ENCODE results near the gene ATIC. TPM values are rescaled to one million over a fixed set of nuclear protein-coding genes. Genes with fewer than 3 reads are reported as not detected.
A peak's percentile ranks its signal among the peaks of the same experiment; 100 is the strongest.

Gene ATIC
- total RNA-seq (2014; rRNA removed; shearing (Covaris generic)), result 60.8 and 66.6 TPM in 2 replicates
- total RNA-seq (2022), result 224 and 225 TPM in 2 replicates
- Bru-seq, nascent RNA, result percentile 92 among the genes with signal in this experiment
- BruChase-seq, experiment 1, labeled RNA remaining after a 6-hour chase, result percentile 89 among the genes with signal in this experiment
- percentile 83 among the genes with signal in this experiment for BruChase-seq, experiment 2, labeled RNA remaining after a 2-hour chase
- long read RNA-seq, transcript ATIC-205 (15 exons, 2,275 nt), result minor isoform, 7 of 202 reads
- long read RNA-seq, transcript ATIC-201 (16 exons, 2,213 nt), result major isoform, 156 of 202 reads
- long read RNA-seq, partial matches to known transcripts, result 16 of 202 reads
- long read RNA-seq, other reads (novel, unspliced or antisense), result 19 of 202 reads

DNA sequence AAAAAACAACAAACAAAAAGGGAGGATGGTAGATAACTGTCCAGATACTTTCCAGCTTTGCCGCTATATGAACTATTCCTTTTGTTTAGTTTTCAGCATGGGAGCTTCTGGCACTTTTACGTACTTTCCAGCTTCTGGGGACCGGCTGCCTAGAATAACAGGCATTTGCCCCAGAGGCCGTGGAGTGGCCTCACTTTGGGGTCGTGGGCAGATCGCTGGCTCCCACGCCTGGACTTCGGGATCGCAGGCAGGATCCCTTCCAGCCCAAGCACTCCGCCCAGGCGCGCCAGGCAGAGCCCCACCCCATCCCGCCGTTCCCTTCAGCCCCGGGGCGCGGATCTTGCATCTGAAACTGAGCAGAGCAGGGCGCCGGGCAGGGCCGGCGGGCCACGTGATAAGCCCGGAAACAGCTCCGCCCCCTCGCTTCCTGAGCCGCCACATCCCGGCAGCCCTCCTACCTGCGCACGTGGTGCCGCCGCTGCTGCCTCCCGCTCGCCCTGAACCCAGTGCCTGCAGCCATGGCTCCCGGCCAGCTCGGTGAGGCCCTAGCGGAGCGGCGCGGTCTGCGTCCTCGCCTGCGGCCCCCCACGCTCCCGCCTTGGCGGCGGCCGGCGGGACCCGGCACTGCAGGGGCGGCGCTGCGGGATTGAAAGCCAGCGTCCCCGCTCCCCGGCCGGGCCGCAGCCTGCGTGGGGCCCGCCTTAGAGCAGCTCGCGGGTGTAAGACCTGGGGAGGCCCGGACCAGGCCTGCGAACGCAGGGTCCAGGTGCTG is at the start of gene ATIC:
TSS of gene ATIC (plus strand) at position 435 of the 772 bp plus-strand sequence. CDS start at position 519, 84 bp downstream.
- Histone ChIP-seq H3K9me3 (ENCODE audit: low read length) (no peaks in the 10 kb centered on the region), H3K4me1 (ENCODE audit: insufficient read depth, low read length, poor library complexity, severe bottlenecking) (peaks cover 22% of the 10 kb centered on the region), H3K36me3 (ENCODE audit: insufficient read depth, low read length) (peaks cover 47% of the 10 kb centered on the region), H3K4me2 (ENCODE audit: low read length) (peak within 1 kb of the TSS; percentile 95), H4K20me1 (ENCODE audit: insufficient read depth, low read length) (no peaks in the 10 kb centered on the region), H3K27ac (ENCODE audit: low read depth, low read length, poor library complexity, severe bottlenecking) (peak within 1 kb of the TSS; percentile 58), H3K4me3 (ENCODE audit: low read depth, low read length, poor library complexity, severe bottlenecking) (peak within 1 kb of the TSS; percentile 88), H2AFZ (ENCODE audit: low read length) (peak within 1 kb of the TSS; percentile 74; the same call in 1 of the 2 replicates), H3K9me2 (ENCODE audit: insufficient read depth, low read length) (no peaks in the 10 kb centered on the region), H3K79me2 (ENCODE audit: insufficient read depth, low read depth, low read length) (peaks cover 46% of the 10 kb centered on the region)
- DNase-seq (ENCODE audit: low spot score), result peak; percentile 94
- BruUV-seq (replicated peaks), result no TSS peak
- intact Hi-C loops (cut with micrococcal nuclease; ENCODE audit: unreplicated experiment), result loop anchor here (2.0 to 10.0 kb wide), 3 partner anchors 503 to 700 kb away; partner anchors contain the start of genes BARD1 and MREG
- no peak for TF ChIP-seq EZH2phosphoT487 (IDR thresholded peaks at IDR 0.05; ENCODE audit: borderline replicate concordance, low read depth, low read length)
- POLR2A ChIA-PET, result interaction anchor here (0.5 to 1.8 kb wide), 18 partner anchors 9 to 983 kb away, joined by 3 to 7 read pairs (median 4); no protein-coding TSS in a partner anchor
- CTCF ChIA-PET (ENCODE audit: unreplicated experiment), result no interaction called here

GRCh38 chr2:215262303-215262702 is 49.6 kb upstream of the ATIC start:
- Histone ChIP-seq H3K4me2 (ENCODE audit: low read length) (no peak overlapping the region), H3K4me1 (ENCODE audit: insufficient read depth, low read length, poor library complexity, severe bottlenecking) (no peaks in the 10 kb centered on the region), H3K9me2 (ENCODE audit: insufficient read depth, low read length) (no peaks in the 10 kb centered on the region), H3K36me3 (ENCODE audit: insufficient read depth, low read length) (no peaks in the 10 kb centered on the region), H3K9me3 (ENCODE audit: low read length) (no peaks in the 10 kb centered on the region), H2AFZ (ENCODE audit: low read length) (no peak overlapping the region), H3K79me2 (ENCODE audit: insufficient read depth, low read depth, low read length) (no peaks in the 10 kb centered on the region), H3K4me3 (ENCODE audit: low read depth, low read length, poor library complexity, severe bottlenecking) (no peak overlapping the region), H3K27ac (ENCODE audit: low read depth, low read length, poor library complexity, severe bottlenecking) (no peak overlapping the region), H4K20me1 (ENCODE audit: insufficient read depth, low read length) (no peaks in the 10 kb centered on the region)
- no peak for DNase-seq (ENCODE audit: low spot score)
- BruUV-seq (replicated peaks), result no TSS peak
- intact Hi-C loops (cut with micrococcal nuclease; ENCODE audit: unreplicated experiment), result no loop called here
- ChIA-PET CTCF (ENCODE audit: unreplicated experiment) (no interaction called here), POLR2A (no interaction called here)
- no peak for TF ChIP-seq EZH2phosphoT487 (IDR thresholded peaks at IDR 0.05; ENCODE audit: borderline replicate concordance, low read depth, low read length)
- TF ChIP-seq, protein P1, sequence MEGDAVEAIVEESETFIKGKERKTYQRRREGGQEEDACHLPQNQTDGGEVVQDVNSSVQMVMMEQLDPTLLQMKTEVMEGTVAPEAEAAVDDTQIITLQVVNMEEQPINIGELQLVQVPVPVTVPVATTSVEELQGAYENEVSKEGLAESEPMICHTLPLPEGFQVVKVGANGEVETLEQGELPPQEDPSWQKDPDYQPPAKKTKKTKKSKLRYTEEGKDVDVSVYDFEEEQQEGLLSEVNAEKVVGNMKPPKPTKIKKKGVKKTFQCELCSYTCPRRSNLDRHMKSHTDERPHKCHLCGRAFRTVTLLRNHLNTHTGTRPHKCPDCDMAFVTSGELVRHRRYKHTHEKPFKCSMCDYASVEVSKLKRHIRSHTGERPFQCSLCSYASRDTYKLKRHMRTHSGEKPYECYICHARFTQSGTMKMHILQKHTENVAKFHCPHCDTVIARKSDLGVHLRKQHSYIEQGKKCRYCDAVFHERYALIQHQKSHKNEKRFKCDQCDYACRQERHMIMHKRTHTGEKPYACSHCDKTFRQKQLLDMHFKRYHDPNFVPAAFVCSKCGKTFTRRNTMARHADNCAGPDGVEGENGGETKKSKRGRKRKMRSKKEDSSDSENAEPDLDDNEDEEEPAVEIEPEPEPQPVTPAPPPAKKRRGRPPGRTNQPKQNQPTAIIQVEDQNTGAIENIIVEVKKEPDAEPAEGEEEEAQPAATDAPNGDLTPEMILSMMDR (conservative IDR thresholded peaks at IDR 0.05; ENCODE audit: low read length), result no peak

GRCh38 chr2:215262741-215263362 is 49.0 kb upstream of the ATIC start:
- H3K36me3 ChIP-seq (ENCODE audit: insufficient read depth, low read length), result no peaks in the 10 kb centered on the region
- H3K9me3 ChIP-seq (ENCODE audit: low read length), result no peaks in the 10 kb centered on the region
- H3K9me2 ChIP-seq (ENCODE audit: insufficient read depth, low read length), result no peaks in the 10 kb centered on the region
- DNase-seq (ENCODE audit: low spot score), result no peak
- TF ChIP-seq EZH2phosphoT487 (IDR thresholded peaks at IDR 0.05; ENCODE audit: borderline replicate concordance, low read depth, low read length), result no peak
- TF ChIP-seq, protein P1 (conservative IDR thresholded peaks at IDR 0.05; ENCODE audit: low read length), result no peak
- CTCF ChIA-PET (ENCODE audit: unreplicated experiment), result no interaction called here
- H3K4me2 ChIP-seq (ENCODE audit: low read length), result no peak overlapping the region
- H3K4me3 ChIP-seq (ENCODE audit: low read depth, low read length, poor library complexity, severe bottlenecking), result no peak overlapping the region
- BruUV-seq (replicated peaks), result no TSS peak
- H3K79me2 ChIP-seq (ENCODE audit: insufficient read depth, low read depth, low read length), result no peaks in the 10 kb centered on the region
- no peaks in the 10 kb centered on the region for H3K4me1 ChIP-seq (ENCODE audit: insufficient read depth, low read length, poor library complexity, severe bottlenecking)
- no peaks in the 10 kb centered on the region for H4K20me1 ChIP-seq (ENCODE audit: insufficient read depth, low read length)
- POLR2A ChIA-PET, result no interaction called here
- H2AFZ ChIP-seq (ENCODE audit: low read length), result no peak overlapping the region
- no peak overlapping the region for H3K27ac ChIP-seq (ENCODE audit: low read depth, low read length, poor library complexity, severe bottlenecking)
- intact Hi-C loops (cut with micrococcal nuclease; ENCODE audit: unreplicated experiment), result no loop called here
